ENCODE results near the gene RRP12. TPM values are rescaled to one million over a fixed set of nuclear protein-coding genes. Genes with fewer than 3 reads are reported as not detected.

RRP12 gene
- total and polyA plus RNA-seq, 12 donors: 11.1 to 46.6 (median 22.3) TPM

GRCh38 chr10:97435211-97435610 lies 34.1 kb upstream of the RRP12 start:
- WGBS, 2 donors: 95 to 97% methylated on average over 6 of the region's 6 CpGs

GRCh38 chr10:97434557-97434956 lies 33.4 kb upstream of the RRP12 start:
- peaks cover 0 to 6% (median 0%) of the 10 kb centered on the region in 9 donors for H3K4me1 ChIP-seq
- WGBS, 2 donors: 89 to 97% methylated on average over 1 of the region's 1 CpG
- H3K9me3 ChIP-seq: no peaks in the 10 kb centered on the region
- no peaks in the 10 kb centered on the region for H3K27me3 ChIP-seq
- H3K36me3 ChIP-seq: peaks cover 0 to 93% (median 62%) of the 10 kb centered on the region in 9 donors
- no peak overlapping the region for H3K4me3 ChIP-seq
- no peak for TF ChIP-seq CTCF (IDR thresholded peaks at IDR 0.05)
- no peak for DNase-seq
- intact Hi-C loops (cut with DNase I): no loop called here
- ATAC-seq: no peak
- no peak overlapping the region for H3K27ac ChIP-seq

More at GRCh38 chr10:97435211-97435610, 34.1 kb upstream of the RRP12 start:
- no peak for ATAC-seq
- Histone ChIP-seq H3K9me3 (no peaks in the 10 kb centered on the region), H3K36me3 (peaks cover 0 to 93% (median 62%) of the 10 kb centered on the region in 9 donors), H3K27me3 (no peaks in the 10 kb centered on the region), H3K27ac (no peak overlapping the region), H3K4me3 (no peak overlapping the region), H3K4me1 (no peaks in the 10 kb centered on the region)
- intact Hi-C loops (cut with DNase I): no loop called here
- no peak for DNase-seq
- no peak for TF ChIP-seq CTCF (IDR thresholded peaks at IDR 0.05)

- Histone ChIP-seq H3K27ac (no peak overlapping the region), H3K9me3 (no peaks in the 10 kb centered on the region), H3K27me3 (no peaks in the 10 kb centered on the region), H3K4me3 (no peak overlapping the region), H3K36me3 (peaks cover 0 to 93% (median 60%) of the 10 kb centered on the region in 9 donors), H3K4me1 (peaks cover 0 to 10% (median 0%) of the 10 kb centered on the region in 9 donors)
- TF ChIP-seq CTCF (IDR thresholded peaks at IDR 0.05): no peak
- intact Hi-C loops (cut with DNase I): no loop called here
- ATAC-seq: no peak
- no peak for DNase-seq
Measured at GRCh38 chr10:97434055-97434454, 32.9 kb upstream of the RRP12 start.

- intact Hi-C loops (cut with DNase I): loop anchor here in 1 of 10 donors (10.0 kb wide), 1 partner anchor 206 kb away; the partner anchor contains the start of gene MORN4
- TF ChIP-seq CTCF (IDR thresholded peaks at IDR 0.05): no peak
- WGBS, 2 donors: 47 to 57% methylated on average over 4 of the region's 4 CpGs
Measured at GRCh38 chr10:97428572-97428981, 27.4 kb upstream of the RRP12 start.

More at GRCh38 chr10:97428572-97428981, 27.4 kb upstream of the RRP12 start:
- no peaks in the 10 kb centered on the region for H3K27me3 ChIP-seq
- ATAC-seq (no peak), DNase-seq (no peak)
- H3K27ac ChIP-seq: peak overlapping the region in 5 of 10 donors; percentile 86 to 94 (median 92)
- H3K36me3 ChIP-seq: peaks cover 0 to 54% (median 18%) of the 10 kb centered on the region in 9 donors
- H3K9me3 ChIP-seq: no peaks in the 10 kb centered on the region
- H3K4me3 ChIP-seq: peak overlapping the region in 4 of 10 donors; percentile 71 to 95 (median 90)
- H3K4me1 ChIP-seq: peaks cover 0 to 52% (median 30%) of the 10 kb centered on the region in 9 donors

All from heart right ventricle (tissue), 16 donors.